Thyroid gland (tissue), 4 donors: ENCODE results near the gene AP3D1.

ENCODE experiments used
- POLR2A ChIP-seq, 2 donors: fragments of 450-650 bp; IDR thresholded peaks; one replicate each; pipeline ENCODE4 v1.6.1; 2017; ENCODE audit warnings: antibody characterized with exemption in 2 of 2, mild to moderate bottlenecking in 2 of 2, moderate library complexity in 1 of 2
- TF ChIP-seq, protein P1 (sequence below), 6 experiments: fragments of 200-600 bp in 3 of 6; fragments of 450-650 bp in 3 of 6; sonication (generic) in 3 of 6; IDR thresholded peaks; one replicate each; pipeline ENCODE4 v1.5.1; 2016 to 2019; ENCODE audit warnings: antibody characterized with exemption in 6 of 6, mild to moderate bottlenecking in 2 of 6, inconsistent platforms in 1 of 6, moderate library complexity in 1 of 6

DNA sequence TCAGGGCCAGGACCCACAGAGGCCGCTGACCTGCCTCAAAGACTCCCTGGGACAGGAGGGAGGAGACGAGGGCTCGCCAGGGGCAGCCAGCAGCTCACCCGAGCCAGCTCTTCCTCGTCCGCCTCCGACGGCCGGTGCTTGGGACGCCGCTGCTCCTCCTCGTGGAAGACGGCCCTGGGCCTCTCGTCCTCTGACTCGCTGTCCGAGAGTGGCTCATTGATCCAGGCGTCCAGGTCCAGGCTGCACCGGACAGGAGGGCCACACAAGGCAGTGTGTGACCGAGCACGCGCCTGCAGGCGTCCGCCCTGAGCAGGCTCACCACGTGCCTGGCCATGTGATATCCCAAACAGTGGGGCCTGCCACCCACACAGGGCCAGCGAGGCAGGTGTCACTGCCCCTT is 34.9 kb downstream of the AP3D1 start:
- no peak for TF ChIP-seq POLR2A (IDR thresholded peaks at IDR 0.05)
- TF ChIP-seq, protein P1, sequence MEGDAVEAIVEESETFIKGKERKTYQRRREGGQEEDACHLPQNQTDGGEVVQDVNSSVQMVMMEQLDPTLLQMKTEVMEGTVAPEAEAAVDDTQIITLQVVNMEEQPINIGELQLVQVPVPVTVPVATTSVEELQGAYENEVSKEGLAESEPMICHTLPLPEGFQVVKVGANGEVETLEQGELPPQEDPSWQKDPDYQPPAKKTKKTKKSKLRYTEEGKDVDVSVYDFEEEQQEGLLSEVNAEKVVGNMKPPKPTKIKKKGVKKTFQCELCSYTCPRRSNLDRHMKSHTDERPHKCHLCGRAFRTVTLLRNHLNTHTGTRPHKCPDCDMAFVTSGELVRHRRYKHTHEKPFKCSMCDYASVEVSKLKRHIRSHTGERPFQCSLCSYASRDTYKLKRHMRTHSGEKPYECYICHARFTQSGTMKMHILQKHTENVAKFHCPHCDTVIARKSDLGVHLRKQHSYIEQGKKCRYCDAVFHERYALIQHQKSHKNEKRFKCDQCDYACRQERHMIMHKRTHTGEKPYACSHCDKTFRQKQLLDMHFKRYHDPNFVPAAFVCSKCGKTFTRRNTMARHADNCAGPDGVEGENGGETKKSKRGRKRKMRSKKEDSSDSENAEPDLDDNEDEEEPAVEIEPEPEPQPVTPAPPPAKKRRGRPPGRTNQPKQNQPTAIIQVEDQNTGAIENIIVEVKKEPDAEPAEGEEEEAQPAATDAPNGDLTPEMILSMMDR (IDR thresholded peaks at IDR 0.05), result no peak
